ENCODE results near the gene HLA-A. TPM values are rescaled to one million over a fixed set of nuclear protein-coding genes. Genes with fewer than 3 reads are reported as not detected.
A peak's percentile ranks its signal among the peaks of the same experiment; 100 is the strongest.

Gene HLA-A
- total and polyA plus RNA-seq, 9 of the 15 experiments (the other 6 are each of a cell fraction or from before 2014, with no cell fraction given) = 0.46 to 3.3 TPM; not detected in 7

DNA sequence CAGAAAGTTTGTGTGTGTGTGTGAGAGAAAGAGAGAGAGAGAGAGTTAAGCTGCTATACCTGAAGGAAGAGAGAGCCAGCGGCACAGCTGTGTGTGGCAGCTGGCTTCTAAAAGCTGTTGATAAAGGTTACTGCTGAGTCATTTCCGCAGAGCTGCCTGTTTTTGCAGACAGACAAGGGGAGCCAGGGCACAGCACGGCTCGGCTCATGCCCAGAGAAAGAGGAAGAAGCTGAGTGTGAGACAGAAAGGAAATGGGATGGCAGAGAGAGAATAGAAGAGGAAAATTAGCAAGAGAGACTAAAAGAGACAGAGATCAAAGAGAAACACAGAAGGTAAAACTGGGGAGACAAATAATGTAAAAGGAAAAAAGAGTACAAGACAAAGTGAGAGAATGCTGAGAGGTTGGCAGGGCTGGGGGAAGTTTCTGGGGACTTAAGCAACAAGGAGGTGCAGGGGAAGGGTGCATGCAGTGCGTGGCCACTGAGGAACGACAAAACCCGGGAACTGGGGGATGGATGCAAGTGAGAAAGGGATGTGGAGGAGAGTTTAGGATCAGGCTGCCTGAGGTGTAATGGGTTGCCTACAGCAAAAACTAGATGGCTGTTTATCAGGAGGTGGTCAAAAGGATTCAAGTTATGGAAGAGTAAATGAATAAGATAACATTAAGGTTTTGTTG is 22.7 kb downstream of the HLA-A start (continued):
- TF ChIP-seq KAT2B (IDR thresholded peaks at IDR 0.05; ENCODE audit: low read depth, low read length) (no peak), CAMTA2 (CRISPR knock-in tag; conservative IDR thresholded peaks at IDR 0.05) (no peak), ZFP1 (CRISPR knock-in tag; IDR thresholded peaks at IDR 0.05) (no peak), ZBTB9 (CRISPR knock-in tag; IDR thresholded peaks at IDR 0.05) (peak; percentile 32; the same call in 1 of the 2 replicates), PHF21A (IDR thresholded peaks at IDR 0.05; ENCODE audit: borderline replicate concordance, low read depth) (peak; percentile 80), NR1H2 (CRISPR knock-in tag; IDR thresholded peaks at IDR 0.05) (no peak), CBX2 (IDR thresholded peaks at IDR 0.05; ENCODE audit: insufficient read depth, low read length, poor library complexity, severe bottlenecking) (no peak), ZNF589 (CRISPR knock-in tag; IDR thresholded peaks at IDR 0.05; ENCODE audit: low read depth) (peak; percentile 98), NCOA2 (IDR thresholded peaks at IDR 0.05; ENCODE audit: partially characterized antibody in 2 of 2) (peak; percentile 67 to 77), C11orf30 (IDR thresholded peaks at IDR 0.05; ENCODE audit: low read depth) (peak; percentile 97), HLTF (IDR thresholded peaks at IDR 0.05) (peak; percentile 79), ZNF444 (CRISPR knock-in tag; IDR thresholded peaks at IDR 0.05) (no peak), ZNF668 (CRISPR knock-in tag; IDR thresholded peaks at IDR 0.05) (no peak), ZNF830 (CRISPR knock-in tag; IDR thresholded peaks at IDR 0.05) (no peak), ZZZ3 (IDR thresholded peaks at IDR 0.05) (no peak; the same call in 1 of the 2 replicates), MYBL2 (IDR thresholded peaks at IDR 0.05; ENCODE audit: low read depth) (no peak; the same call in 1 of the 2 replicates), MYBL2 (CRISPR knock-in tag; IDR thresholded peaks at IDR 0.05; ENCODE audit: borderline replicate concordance) (no peak), ZNF232 (CRISPR knock-in tag; IDR thresholded peaks at IDR 0.05) (no peak), DNMT1 (IDR thresholded peaks at IDR 0.05) (peak; percentile 83; the same call in 1 of the 2 replicates), ZBTB2 (IDR thresholded peaks at IDR 0.05) (peak; percentile 92), TCF3 (CRISPR knock-in tag; IDR thresholded peaks at IDR 0.05) (peak; percentile 92), ARID1B (IDR thresholded peaks at IDR 0.05) (peak; percentile 98), EGR1 (conservative IDR thresholded peaks at IDR 0.05) (no peak), CREM (IDR thresholded peaks at IDR 0.05; ENCODE audit: low read depth) (peak; percentile 75)
- TF ChIP-seq, protein P1, sequence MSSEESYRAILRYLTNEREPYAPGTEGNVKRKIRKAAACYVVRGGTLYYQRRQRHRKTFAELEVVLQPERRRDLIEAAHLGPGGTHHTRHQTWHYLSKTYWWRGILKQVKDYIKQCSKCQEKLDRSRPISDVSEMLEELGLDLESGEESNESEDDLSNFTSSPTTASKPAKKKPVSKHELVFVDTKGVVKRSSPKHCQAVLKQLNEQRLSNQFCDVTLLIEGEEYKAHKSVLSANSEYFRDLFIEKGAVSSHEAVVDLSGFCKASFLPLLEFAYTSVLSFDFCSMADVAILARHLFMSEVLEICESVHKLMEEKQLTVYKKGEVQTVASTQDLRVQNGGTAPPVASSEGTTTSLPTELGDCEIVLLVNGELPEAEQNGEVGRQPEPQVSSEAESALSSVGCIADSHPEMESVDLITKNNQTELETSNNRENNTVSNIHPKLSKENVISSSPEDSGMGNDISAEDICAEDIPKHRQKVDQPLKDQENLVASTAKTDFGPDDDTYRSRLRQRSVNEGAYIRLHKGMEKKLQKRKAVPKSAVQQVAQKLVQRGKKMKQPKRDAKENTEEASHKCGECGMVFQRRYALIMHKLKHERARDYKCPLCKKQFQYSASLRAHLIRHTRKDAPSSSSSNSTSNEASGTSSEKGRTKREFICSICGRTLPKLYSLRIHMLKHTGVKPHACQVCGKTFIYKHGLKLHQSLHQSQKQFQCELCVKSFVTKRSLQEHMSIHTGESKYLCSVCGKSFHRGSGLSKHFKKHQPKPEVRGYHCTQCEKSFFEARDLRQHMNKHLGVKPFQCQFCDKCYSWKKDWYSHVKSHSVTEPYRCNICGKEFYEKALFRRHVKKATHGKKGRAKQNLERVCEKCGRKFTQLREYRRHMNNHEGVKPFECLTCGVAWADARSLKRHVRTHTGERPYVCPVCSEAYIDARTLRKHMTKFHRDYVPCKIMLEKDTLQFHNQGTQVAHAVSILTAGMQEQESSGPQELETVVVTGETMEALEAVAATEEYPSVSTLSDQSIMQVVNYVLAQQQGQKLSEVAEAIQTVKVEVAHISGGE (CRISPR knock-in tag; IDR thresholded peaks at IDR 0.05) = peak in 1 of 3 experiments; percentile 74; a peak in 2 of 6 replicates
